Mucosa of gallbladder (tissue), 1 donor: ENCODE measurements around the gene ACAD11. TPM values are rescaled to one million over a fixed set of nuclear protein-coding genes. Genes with fewer than 3 reads are reported as not detected.
"Not testable (repeated sequence)": the region's sequence is repeated elsewhere in the genome, so short reads cannot be mapped to it uniquely, and the experiment has no call there.

ENCODE experiments used
- DNase-seq: peaks from one replicate; pipeline ENCODE4 v3.0.0-alpha.2; 2020; ENCODE audit warnings: low spot score
- total RNA-seq: library from RNA; stranded (reverse); gene quantifications from one replicate; pipeline ENCODE4 v1.2.1, GENCODE V29; 2021
- donor health status: DM: no; HTN: no; CAD: no.

Gene ACAD11
- total RNA-seq, 1 donor from 2014 or later: 29.9 TPM

DNA sequence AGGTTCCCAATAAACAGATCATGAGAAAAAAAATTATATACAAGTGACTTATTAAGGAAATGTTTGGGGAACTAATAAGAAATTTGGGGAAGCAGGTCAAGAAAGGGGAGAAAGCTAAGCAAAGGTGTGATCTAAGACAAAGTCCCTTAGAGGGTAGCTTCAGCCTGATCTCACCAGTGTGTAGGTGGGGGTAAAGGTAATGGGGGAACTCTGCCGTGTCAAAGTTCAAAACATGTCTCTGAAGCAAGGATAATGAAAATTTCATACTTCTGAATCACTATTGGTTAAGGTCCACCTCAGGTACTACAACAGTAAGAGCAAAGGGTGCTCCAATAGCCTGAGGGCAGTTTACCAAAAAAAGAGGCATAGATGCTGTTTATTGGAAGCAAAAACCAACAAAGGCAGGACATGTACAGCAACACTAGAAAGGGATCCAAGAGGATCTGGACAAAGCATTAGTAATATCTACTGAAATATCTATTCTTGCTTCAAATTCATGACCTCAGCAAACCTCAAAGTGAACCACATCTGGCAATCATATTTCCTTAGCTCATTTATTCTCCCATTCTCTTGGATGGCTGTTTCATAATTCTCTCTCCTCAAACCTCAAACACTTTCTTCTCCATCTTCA lies 6.9 kb downstream of the ACAD11 start:
- no peak for DNase-seq

DNA sequence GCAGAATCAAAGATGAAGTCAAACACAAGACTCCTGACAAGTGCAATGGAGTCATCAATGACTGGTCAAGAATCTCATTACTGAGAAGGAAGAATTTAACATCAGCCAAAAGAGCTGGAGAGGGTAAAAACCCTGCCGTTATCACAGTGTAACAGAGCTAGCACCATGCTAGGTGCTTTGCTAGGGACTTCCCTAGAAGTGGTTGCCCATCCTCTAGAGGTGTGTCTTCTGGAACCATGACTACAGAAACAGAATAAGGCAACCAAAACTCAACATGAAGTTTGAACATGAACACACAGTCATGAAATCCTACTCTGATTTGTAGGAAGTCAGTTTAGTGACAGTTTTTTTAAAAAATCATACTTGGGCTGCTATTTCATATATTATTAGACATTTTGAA lies 9.5 kb downstream of the ACAD11 start:
- no peak for DNase-seq

GRCh38 chr3:132645058-132645457 lies 14.6 kb downstream of the ACAD11 start:
- no peak for DNase-seq

DNA sequence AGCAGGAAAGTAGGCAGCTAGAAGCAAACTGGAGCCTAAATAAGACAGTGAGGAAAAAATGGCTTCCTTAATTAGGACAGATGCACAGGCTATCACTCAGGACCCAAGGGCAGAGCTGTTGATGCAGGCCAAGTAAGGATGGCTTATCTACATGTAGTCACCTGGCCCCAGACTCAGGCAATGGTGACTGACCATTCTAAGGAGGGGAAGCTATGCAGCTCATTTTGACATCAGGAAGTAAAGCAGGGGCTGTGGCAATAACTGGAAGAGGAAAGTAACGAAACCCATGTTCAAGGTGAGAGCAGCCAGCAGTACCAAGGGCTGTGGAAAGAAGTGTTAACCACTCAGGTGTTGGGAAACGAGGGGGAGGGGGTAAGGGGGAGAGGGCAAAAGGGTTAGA lies 16.2 kb downstream of the ACAD11 start:
- no peak for DNase-seq

GRCh38 chr3:132642539-132642847 lies 17.1 kb downstream of the ACAD11 start:
- no peak for DNase-seq

GRCh38 chr3:132641837-132642538 lies 17.6 kb downstream of the ACAD11 start:
- no peak for DNase-seq

DNA sequence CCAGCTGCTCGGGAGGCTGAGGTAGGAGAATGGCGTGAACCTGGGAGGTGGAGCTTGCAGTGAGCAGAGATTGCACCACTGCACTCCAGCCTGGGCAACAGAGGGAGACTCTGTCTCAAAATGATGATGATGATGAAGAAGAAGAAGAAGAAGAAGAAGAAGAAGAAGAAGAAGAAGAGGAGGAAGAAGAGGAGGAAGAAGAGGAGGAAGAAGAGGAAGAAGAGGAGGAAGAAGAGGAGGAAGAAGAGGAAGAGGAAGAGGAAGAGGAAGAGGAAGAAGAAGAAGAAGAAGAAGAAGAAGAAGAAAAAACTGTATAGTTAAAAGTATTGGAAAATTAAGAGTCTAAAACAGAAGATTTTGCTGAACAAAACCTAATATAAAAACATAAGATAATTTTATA lies 18.2 kb downstream of the ACAD11 start:
- not testable (repeated sequence) for DNase-seq

GRCh38 chr3:132638706-132639105 lies 20.9 kb downstream of the ACAD11 start:
- DNase-seq: no peak

- no peak for DNase-seq
These were observed 22.0 kb downstream of the ACAD11 start for GRCh38 chr3:132637590-132637989.

GRCh38 chr3:132635052-132635451 lies 24.6 kb downstream of the ACAD11 start:
- no peak for DNase-seq

DNA sequence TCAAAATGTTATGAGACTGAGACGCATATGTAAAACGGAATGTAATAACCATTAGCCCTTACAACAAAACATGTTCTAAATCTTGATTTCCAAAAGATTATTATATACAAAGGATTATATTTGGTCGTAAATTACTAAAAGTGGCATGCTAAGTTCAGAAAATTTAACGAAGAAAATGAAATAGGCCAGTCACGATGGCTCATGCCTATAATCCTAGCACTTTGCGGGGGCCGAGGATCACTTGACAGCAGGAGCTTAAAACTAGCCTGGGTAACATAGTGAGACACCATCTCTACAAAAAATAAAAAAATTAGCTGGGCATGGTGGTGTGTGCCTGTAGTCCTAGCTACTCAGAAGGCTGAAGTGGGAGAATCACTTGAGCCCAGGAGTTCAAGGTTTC lies 29.0 kb downstream of the ACAD11 start:
- DNase-seq: no peak

DNA sequence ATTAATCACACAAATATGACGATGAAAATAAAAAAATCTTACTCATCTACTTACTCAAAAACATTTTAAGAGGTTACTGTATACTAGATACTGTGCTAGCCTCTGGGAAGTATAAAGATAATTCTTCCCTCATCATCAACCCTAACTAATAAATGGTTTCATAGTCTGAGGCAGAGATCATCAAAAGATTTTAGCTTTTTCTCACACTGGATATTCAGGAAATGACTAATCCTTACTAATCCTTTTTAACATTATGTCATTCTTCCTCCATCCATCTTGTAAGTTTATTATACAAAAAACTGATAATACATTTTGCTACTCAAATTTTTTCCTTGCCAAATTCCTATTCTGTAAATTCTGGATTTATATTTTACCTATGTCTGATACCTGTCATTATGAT lies 29.7 kb downstream of the ACAD11 start:
- no peak for DNase-seq

DNA sequence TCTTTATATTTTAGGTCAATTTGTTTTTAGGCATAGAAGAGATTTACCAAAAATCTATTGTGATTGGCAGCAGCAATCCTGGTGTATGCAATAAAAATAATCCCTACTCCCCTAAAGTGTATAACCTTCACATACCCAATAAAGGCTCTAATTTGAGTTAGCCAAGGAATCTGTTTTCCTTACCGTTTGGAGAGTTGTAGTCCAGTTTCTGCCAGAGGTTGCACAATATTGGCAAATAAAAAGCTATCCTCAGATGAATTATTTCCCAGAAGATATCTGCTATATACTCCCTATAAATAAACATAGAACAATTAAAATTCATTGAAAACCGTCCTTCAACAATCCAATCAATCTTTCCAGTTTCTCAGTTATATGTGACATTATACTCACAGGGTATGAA lies 31.5 kb downstream of the ACAD11 start:
- DNase-seq: no peak

DNA sequence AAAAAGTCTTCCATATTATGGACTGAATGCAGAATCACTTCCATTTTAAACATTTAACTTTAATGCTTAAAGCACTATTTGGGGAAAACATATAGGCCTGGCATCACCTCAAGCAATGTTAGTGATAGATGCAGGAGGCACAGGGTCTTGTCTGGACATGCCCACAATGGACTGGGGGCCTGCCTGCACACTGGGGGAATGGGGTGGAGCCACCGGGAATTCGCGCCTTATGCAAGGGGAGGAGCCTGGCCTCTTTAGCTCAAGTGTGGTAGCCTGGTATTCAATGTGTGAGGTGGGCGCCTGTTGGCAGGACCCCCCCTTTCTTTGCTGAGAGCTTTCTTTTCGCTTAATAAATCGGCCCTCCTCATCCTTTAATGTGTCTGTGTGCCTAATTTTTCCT lies 32.7 kb downstream of the ACAD11 start:
- DNase-seq: no peak

- DNase-seq: no peak
These were observed 34.0 kb downstream of the ACAD11 start for GRCh38 chr3:132625613-132626012.

DNA sequence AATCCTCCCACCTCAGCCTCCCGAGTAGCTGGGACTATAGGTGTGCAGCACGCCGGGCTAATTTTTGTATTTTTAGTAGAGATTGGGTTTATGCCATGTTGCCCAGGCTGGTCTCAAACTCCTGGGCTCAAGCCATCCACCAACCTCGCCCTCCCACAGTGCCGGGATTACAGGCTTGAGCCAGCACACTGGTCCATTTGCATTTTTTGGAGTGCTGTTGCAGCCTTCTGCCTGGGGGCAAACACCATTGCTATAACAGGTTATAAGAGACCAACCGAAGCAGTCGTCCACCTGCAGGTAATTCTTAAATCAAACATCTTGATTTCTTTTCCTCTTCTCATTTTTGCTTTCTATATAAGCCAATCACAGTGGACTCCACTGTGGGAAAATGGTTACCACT lies 34.8 kb downstream of the ACAD11 start:
- no peak for DNase-seq

DNA sequence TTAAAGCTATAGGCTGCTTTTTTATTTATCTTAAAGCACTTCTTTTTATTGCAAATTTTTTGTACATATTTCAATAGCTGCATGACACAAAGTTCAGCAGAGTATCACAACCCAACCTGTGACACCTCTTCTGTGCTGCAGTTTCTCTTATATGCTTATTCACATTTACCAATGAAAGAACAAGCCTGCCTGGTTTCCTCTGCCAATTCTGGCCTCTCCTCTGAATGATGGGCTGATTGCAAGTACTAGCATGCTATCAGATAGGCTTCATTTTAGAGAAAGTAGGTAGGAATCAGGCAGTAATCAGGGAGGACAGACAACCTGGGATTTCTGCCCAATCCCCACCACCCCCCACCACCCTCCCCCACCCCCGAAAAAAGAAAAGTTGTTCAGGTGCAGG lies 36.0 kb downstream of the ACAD11 start:
- no peak for DNase-seq

DNA sequence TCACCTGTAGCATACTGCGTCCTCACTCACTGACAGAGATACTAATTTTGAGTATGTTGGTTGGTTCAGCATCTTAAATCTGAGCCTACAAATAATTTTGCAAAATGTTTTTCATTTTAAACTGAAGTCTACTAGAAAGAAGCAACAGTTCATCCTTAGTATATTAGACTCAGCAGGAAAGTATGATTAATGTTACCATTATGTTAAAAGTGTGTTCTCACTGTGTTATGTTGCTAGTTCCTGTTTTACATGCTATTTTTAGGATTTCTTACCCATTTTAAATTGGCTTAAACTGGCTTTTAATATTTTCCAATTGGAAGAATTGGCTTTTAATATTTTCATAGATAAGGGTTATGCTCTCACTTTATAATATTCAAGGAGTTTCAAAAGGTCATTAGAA lies 36.8 kb downstream of the ACAD11 start:
- no peak for DNase-seq

GRCh38 chr3:132622148-132622547 lies 37.5 kb downstream of the ACAD11 start:
- no peak for DNase-seq

DNA sequence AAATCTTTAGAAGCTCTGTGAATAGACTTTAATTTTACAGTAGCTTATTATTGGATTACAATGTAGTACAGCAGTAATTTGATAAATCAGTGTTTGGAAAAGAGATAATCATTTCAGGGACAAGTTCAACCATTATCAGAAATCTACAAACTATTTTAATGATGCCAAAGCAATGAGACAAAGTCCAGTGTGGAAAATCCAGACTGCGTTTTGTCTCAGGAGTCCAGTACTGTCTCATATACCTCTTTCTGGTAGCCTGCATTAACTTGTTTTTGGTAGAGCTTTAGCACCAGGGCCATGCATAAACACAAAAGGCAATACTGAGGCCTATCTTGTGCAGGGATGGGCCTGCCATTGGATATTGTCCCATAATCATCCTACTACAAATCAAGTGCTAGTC lies 42.8 kb downstream of the ACAD11 start:
- no peak for DNase-seq

DNA sequence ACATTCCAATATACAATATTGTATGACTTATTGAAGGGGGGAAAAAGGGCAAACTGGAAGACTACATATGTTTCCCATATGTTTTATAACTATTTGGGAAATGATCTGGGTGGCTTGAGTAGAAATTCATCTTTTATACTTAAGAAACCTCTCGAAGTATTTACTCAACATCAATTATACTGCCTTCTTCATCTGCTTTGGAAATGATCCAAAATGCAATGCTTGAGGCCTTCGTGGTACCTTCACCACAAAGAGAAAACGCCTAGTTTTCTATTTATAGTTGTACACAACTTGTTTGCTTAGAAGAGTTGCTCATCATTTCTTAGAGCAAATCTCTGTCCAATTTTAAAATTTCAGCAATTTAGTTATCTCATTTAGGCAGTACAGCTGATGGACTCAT lies 43.7 kb downstream of the ACAD11 start:
- no peak for DNase-seq

DNA sequence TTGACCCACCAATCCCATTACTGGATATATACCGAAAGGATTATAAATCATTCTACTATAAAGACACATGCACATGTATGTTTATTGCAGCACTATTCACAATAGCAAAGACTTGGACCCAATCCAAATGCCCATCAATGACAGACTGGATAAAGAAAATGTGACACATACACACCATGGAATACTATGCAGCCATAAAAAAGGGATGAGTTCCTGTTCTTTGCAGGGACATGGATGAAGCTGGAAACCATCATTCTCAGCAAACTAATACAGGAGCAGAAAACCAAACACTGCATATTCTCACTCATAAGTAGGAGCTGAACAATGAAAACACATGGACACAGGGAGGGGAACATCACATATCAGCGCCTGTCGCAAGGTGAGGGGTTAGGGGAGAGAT lies 44.3 kb downstream of the ACAD11 start:
- DNase-seq: not testable (repeated sequence)

GRCh38 chr3:132606620-132607019 lies 53.0 kb downstream of the ACAD11 start:
- DNase-seq: not testable (repeated sequence)

- DNase-seq: no peak
These were observed 53.5 kb downstream of the ACAD11 start for GRCh38 chr3:132606085-132606484.
